ENCODE results near the gene SMLR1. TPM values are rescaled to one million over a fixed set of nuclear protein-coding genes. Genes with fewer than 3 reads are reported as not detected.

SMLR1 gene
- total RNA-seq, 6 experiments from 2014 or later, result not detected

- no peak for TF ChIP-seq CTCF (IDR thresholded peaks at IDR 0.05)
- peaks cover under 1% of the 10 kb centered on the region; the same call in 1 of the 2 replicates for H3K27me3 Mint-ChIP-seq (ENCODE audit: insufficient read depth)
- peaks cover 7% of the 10 kb centered on the region; the same call in 1 of the 2 replicates for H3K36me3 Mint-ChIP-seq (ENCODE audit: low read depth)
- H3K4me3 Mint-ChIP-seq, result no peak overlapping the region
- no peak for DNase-seq
- no peaks in the 10 kb centered on the region for H3K4me1 Mint-ChIP-seq (ENCODE audit: low read depth)
- H3K9me3 Mint-ChIP-seq, result no peaks in the 10 kb centered on the region
- no peak overlapping the region for H3K27ac Mint-ChIP-seq
Measured at GRCh38 chr6:130864344-130864743, 37.1 kb downstream of the SMLR1 start.

- Mint-ChIP-seq H3K4me3 (no peak overlapping the region), H3K9me3 (no peaks in the 10 kb centered on the region), H3K27ac (no peak overlapping the region), H3K27me3 (ENCODE audit: insufficient read depth) (peaks cover 3% of the 10 kb centered on the region; the same call in 1 of the 2 replicates), H3K4me1 (ENCODE audit: low read depth) (no peaks in the 10 kb centered on the region), H3K36me3 (ENCODE audit: low read depth) (peaks cover 6% of the 10 kb centered on the region; the same call in 1 of the 2 replicates)
- DNase-seq, result no peak
- TF ChIP-seq CTCF (IDR thresholded peaks at IDR 0.05), result no peak
Measured at GRCh38 chr6:130865793-130866192, 38.6 kb downstream of the SMLR1 start.

GRCh38 chr6:130869681-130870080 is 42.5 kb downstream of the SMLR1 start:
- peaks cover 6% of the 10 kb centered on the region; the same call in 1 of the 2 replicates for H3K36me3 Mint-ChIP-seq (ENCODE audit: low read depth)
- H3K27ac Mint-ChIP-seq, result no peak overlapping the region
- DNase-seq, result no peak
- H3K4me3 Mint-ChIP-seq, result no peak overlapping the region
- H3K27me3 Mint-ChIP-seq (ENCODE audit: insufficient read depth), result peaks cover 3% of the 10 kb centered on the region; the same call in 1 of the 2 replicates
- peaks cover 8% of the 10 kb centered on the region for H3K4me1 Mint-ChIP-seq (ENCODE audit: low read depth)
- no peak for TF ChIP-seq CTCF (IDR thresholded peaks at IDR 0.05)
- no peaks in the 10 kb centered on the region for H3K9me3 Mint-ChIP-seq

- peaks cover 3% of the 10 kb centered on the region for H3K27me3 Mint-ChIP-seq (ENCODE audit: insufficient read depth)
- peaks cover 6% of the 10 kb centered on the region; the same call in 1 of the 2 replicates for H3K36me3 Mint-ChIP-seq (ENCODE audit: low read depth)
Measured at GRCh38 chr6:130870179-130870880, 43.1 kb downstream of the SMLR1 start.

More at GRCh38 chr6:130870179-130870880, 43.1 kb downstream of the SMLR1 start:
- peaks cover 8% of the 10 kb centered on the region for H3K4me1 Mint-ChIP-seq (ENCODE audit: low read depth)
- no peak for TF ChIP-seq CTCF (IDR thresholded peaks at IDR 0.05)
- no peaks in the 10 kb centered on the region for H3K9me3 Mint-ChIP-seq
- DNase-seq, result no peak
- H3K27ac Mint-ChIP-seq, result no peak overlapping the region
- no peak overlapping the region for H3K4me3 Mint-ChIP-seq
